Measurements from ENCODE around the gene NENF. TPM values are rescaled to one million over a fixed set of nuclear protein-coding genes. Genes with fewer than 3 reads are reported as not detected.

The NENF gene
- total and polyA plus RNA-seq, 2 donors (not counting 1 experiment from before 2014, with no cell fraction given): 10.6 to 20.3 TPM

- H3K9ac ChIP-seq (ENCODE audit: low read length): no peak overlapping the region
- H3K4me2 ChIP-seq (replicated peaks; ENCODE audit: low read depth, low read length, poor library complexity, severe bottlenecking): no peak overlapping the region
- H3K4me1 Mint-ChIP-seq: no peaks in the 10 kb centered on the region
- no peaks in the 10 kb centered on the region for H3K36me3 ChIP-seq (replicated peaks in 1 of 2; ENCODE audit: control extremely low read depth in 1 of 2, control insufficient read depth in 1 of 2, extremely low read depth in 1 of 2, insufficient read depth in 2 of 2, low read length in 1 of 2)
- ChIA-PET CTCF (interaction anchor here (1.4 to 4.5 kb wide), 2 partner anchors 14 to 16 kb away, joined by 3 to 12 read pairs; no protein-coding TSS in a partner anchor), POLR2A (no interaction called here)
- H3K9me3 ChIP-seq (ENCODE audit: control extremely low read depth in 1 of 3, control insufficient read depth in 2 of 3, insufficient read depth in 1 of 3, low read length in 2 of 3): no peaks in the 10 kb centered on the region
- no peak overlapping the region for H3K4me3 Mint-ChIP-seq
- no peaks in the 10 kb centered on the region for H3K9me3 Mint-ChIP-seq (ENCODE audit: insufficient read depth)
- no peaks in the 10 kb centered on the region for H3K27me3 ChIP-seq (replicated peaks in 1 of 4; ENCODE audit: control extremely low read depth in 1 of 4, control insufficient read depth in 3 of 4, insufficient read depth in 4 of 4, low read length in 3 of 4)
- H2AFZ ChIP-seq (ENCODE audit: insufficient read depth, low read depth, low read length, poor library complexity, severe bottlenecking): no peak overlapping the region
- no peak overlapping the region for H3K27ac Mint-ChIP-seq
- 94% methylated on average over 14 of the region's 15 CpGs for WGBS (ENCODE audit: insufficient coverage)
- TF ChIP-seq EZH2 (IDR thresholded peaks at IDR 0.05; ENCODE audit: borderline replicate concordance, insufficient read depth, low read depth, low read length, poor library complexity, severe bottlenecking) (no peak), CTCF (IDR thresholded peaks at IDR 0.05) (no peak)
- peaks cover 12% of the 10 kb centered on the region for H3K27me3 Mint-ChIP-seq
- H3K79me2 ChIP-seq (ENCODE audit: control insufficient read depth, insufficient read depth, low read length): no peaks in the 10 kb centered on the region
- no peaks in the 10 kb centered on the region for H4K20me1 ChIP-seq (ENCODE audit: control insufficient read depth, insufficient read depth, low read length, poor library complexity, severe bottlenecking)
- no peaks in the 10 kb centered on the region for H3K4me1 ChIP-seq (ENCODE audit: control insufficient read depth in 2 of 2, insufficient read depth in 2 of 2, low read length in 2 of 2)
- no peak for DNase-seq
- no peak overlapping the region for H3K4me3 ChIP-seq (ENCODE audit: control extremely low read depth in 1 of 5, extremely low read depth in 1 of 5, insufficient read depth in 1 of 5, low read depth in 2 of 5, low read length in 4 of 5)
- no peak for ATAC-seq (ENCODE audit: low read depth)
- intact Hi-C loops (cut with micrococcal nuclease): no loop called here
- H3K27ac ChIP-seq (ENCODE audit: low read length in 2 of 2): no peak overlapping the region
Measured at GRCh38 chr1:212470059-212470458, 37.3 kb downstream of the NENF start.

GRCh38 chr1:212471286-212471685, 38.6 kb downstream of the NENF start:
- H3K36me3 ChIP-seq (replicated peaks in 1 of 2; ENCODE audit: control extremely low read depth in 1 of 2, control insufficient read depth in 1 of 2, extremely low read depth in 1 of 2, insufficient read depth in 2 of 2, low read length in 1 of 2): no peaks in the 10 kb centered on the region
- ChIA-PET CTCF (interaction anchor here (4.5 kb wide), 1 partner anchor 15 kb away, joined by 12 read pairs; no protein-coding TSS in a partner anchor), POLR2A (no interaction called here)
- ATAC-seq (ENCODE audit: low read depth) (no peak), DNase-seq (no peak)
- no peak overlapping the region for H3K27ac ChIP-seq (ENCODE audit: low read length in 2 of 2)
- no peaks in the 10 kb centered on the region for H3K27me3 ChIP-seq (replicated peaks in 1 of 4; ENCODE audit: control extremely low read depth in 1 of 4, control insufficient read depth in 3 of 4, insufficient read depth in 4 of 4, low read length in 3 of 4)
- Mint-ChIP-seq H3K9me3 (ENCODE audit: insufficient read depth) (no peaks in the 10 kb centered on the region), H3K4me3 (no peak overlapping the region), H3K27me3 (peaks cover 12% of the 10 kb centered on the region), H3K4me1 (no peaks in the 10 kb centered on the region), H3K27ac (no peak overlapping the region)
- H3K4me1 ChIP-seq (ENCODE audit: control insufficient read depth in 2 of 2, insufficient read depth in 2 of 2, low read length in 2 of 2): no peaks in the 10 kb centered on the region
- H3K4me2 ChIP-seq (replicated peaks; ENCODE audit: low read depth, low read length, poor library complexity, severe bottlenecking): no peak overlapping the region
- H3K79me2 ChIP-seq (ENCODE audit: control insufficient read depth, insufficient read depth, low read length): no peaks in the 10 kb centered on the region
- WGBS (ENCODE audit: insufficient coverage): 93% methylated on average over 2 of the region's 3 CpGs
- H3K4me3 ChIP-seq (ENCODE audit: control extremely low read depth in 1 of 5, extremely low read depth in 1 of 5, insufficient read depth in 1 of 5, low read depth in 2 of 5, low read length in 4 of 5): no peak overlapping the region
- intact Hi-C loops (cut with micrococcal nuclease): no loop called here
- H3K9me3 ChIP-seq (ENCODE audit: control extremely low read depth in 1 of 3, control insufficient read depth in 2 of 3, insufficient read depth in 1 of 3, low read length in 2 of 3): no peaks in the 10 kb centered on the region
- TF ChIP-seq EZH2 (IDR thresholded peaks at IDR 0.05; ENCODE audit: borderline replicate concordance, insufficient read depth, low read depth, low read length, poor library complexity, severe bottlenecking): no peak
- TF ChIP-seq CTCF (IDR thresholded peaks at IDR 0.05): no peak
- H2AFZ ChIP-seq (ENCODE audit: insufficient read depth, low read depth, low read length, poor library complexity, severe bottlenecking): no peak overlapping the region
- H3K9ac ChIP-seq (ENCODE audit: low read length): no peak overlapping the region
- no peaks in the 10 kb centered on the region for H4K20me1 ChIP-seq (ENCODE audit: control insufficient read depth, insufficient read depth, low read length, poor library complexity, severe bottlenecking)
